RWPE1 (cell line): ENCODE data around the gene MOK.

Source experiments
- CTCF ChIA-PET: fragments of 350-600 bp; sonication (Branson Sonifier 250); formaldehyde crosslinking; extraction: SDS; loops from one replicate; lab custom pipeline; 2021; lab: Yijun Ruan, JAX
- POLR2A ChIA-PET: fragments of 400-600 bp; formaldehyde crosslinking; extraction: SDS; loops from one replicate; lab custom pipeline; 2020; ENCODE audit warnings: antibody characterized with exemption; ENCODE audit not compliant: low non-redundant PET; lab: Yijun Ruan, JAX
- DNase-seq: peaks from one replicate; pipeline ENCODE4 v3.0.0; 2012; ENCODE audit warnings: low spot score
- H3K27ac ChIP-seq: fragments of 450-650 bp; 2 replicates; pipeline ENCODE4 v1.5.1; 2017
- CTCF ChIP-seq: fragments of 450-650 bp; conservative IDR thresholded peaks from 2 replicates; pipeline ENCODE4 v1.5.1; 2017; ENCODE audit warnings: low read depth, mild to moderate bottlenecking

Gene MOK

GRCh38 chr14:102213470-102213869 is 91.5 kb downstream of the MOK start:
- H3K27ac ChIP-seq = peak overlapping the region; percentile 19
- ChIA-PET CTCF (interaction anchor here (0.6 kb wide), 2 partner anchors 102 to 1600 kb away, joined by 3 to 4 read pairs; no protein-coding TSS in a partner anchor), POLR2A (no interaction called here)
- no peak for TF ChIP-seq CTCF
- DNase-seq = no peak

GRCh38 chr14:102212845-102213244 is 92.1 kb downstream of the MOK start:
- ChIA-PET POLR2A (no interaction called here), CTCF (interaction anchor here (0.6 kb wide), 1 partner anchor 103 kb away, joined by 3 read pairs; no protein-coding TSS in a partner anchor)
- H3K27ac ChIP-seq = peak overlapping the region; percentile 13
- DNase-seq = no peak
- TF ChIP-seq CTCF = no peak

GRCh38 chr14:102212356-102212755 is 92.6 kb downstream of the MOK start:
- DNase-seq = no peak

DNA sequence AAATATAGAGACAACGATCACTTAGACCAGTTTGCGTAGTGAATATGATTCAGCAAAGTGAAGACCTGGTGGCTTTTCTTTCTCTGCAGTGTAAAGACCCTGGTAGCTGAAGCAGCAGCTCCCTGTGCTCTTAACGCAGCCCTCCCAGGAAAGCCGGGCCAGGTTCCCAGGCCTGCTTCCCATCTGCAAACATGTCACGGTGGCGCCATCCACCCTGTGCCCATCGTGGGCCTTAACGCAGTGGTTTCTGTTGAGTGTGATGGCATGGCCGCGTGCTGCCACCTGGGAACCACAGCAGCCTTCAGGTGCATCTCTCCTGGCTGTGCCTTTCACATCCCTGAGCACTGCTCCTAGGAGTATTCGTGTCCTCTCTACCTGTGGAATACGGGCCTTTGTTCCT is 93.7 kb downstream of the MOK start:
- TF ChIP-seq CTCF = no peak
- no peak overlapping the region for H3K27ac ChIP-seq
- POLR2A ChIA-PET = interaction anchor here (0.8 kb wide), 1 partner anchor 70 kb away, joined by 3 read pairs; no protein-coding TSS in a partner anchor
- no peak for DNase-seq
- CTCF ChIA-PET = no interaction called here

More at GRCh38 chr14:102212356-102212755, 92.6 kb downstream of the MOK start:
- peak overlapping the region; percentile 13 for H3K27ac ChIP-seq
- no peak for TF ChIP-seq CTCF
- CTCF ChIA-PET = no interaction called here
- POLR2A ChIA-PET = no interaction called here

- H3K27ac ChIP-seq = no peak overlapping the region
- ChIA-PET CTCF (no interaction called here), POLR2A (interaction anchor here (0.8 kb wide), 1 partner anchor 70 kb away, joined by 3 read pairs; no protein-coding TSS in a partner anchor)
- DNase-seq = no peak
- no peak for TF ChIP-seq CTCF
These were observed 94.4 kb downstream of the MOK start for GRCh38 chr14:102210421-102211042.

DNA sequence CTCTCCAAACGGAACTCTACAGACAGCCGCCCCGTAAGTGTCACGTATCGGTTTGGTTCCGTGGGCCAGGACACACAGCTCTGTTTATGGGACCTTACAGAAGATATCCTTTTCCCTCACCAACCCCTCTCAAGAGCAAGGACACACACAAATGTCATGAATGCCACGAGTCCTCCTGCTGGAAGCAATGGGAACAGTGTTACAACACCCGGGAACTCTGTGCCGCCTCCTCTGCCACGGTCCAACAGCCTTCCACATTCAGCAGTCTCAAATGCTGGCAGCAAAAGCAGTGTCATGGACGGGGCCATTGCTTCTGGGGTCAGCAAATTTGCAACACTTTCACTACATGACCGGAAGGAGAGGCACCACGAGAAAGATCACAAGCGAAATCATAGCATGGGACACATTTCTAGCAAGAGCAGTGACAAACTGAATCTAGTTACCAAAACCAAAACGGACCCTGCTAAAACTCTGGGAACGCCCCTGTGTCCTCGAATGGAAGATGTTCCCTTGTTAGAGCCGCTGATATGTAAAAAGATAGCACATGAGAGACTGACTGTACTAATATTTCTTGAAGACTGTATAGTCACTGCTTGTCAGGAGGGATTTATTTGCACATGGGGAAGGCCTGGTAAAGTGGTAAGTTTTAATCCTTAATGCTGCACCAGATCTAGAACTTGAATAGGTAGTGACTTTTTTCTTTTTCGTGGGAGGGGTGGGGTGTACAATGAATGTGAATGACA is 95.6 kb downstream of the MOK start:
- TF ChIP-seq CTCF = no peak
- H3K27ac ChIP-seq = peak overlapping the region; percentile 15; the same call in 1 of the 2 replicates
- ChIA-PET CTCF (interaction anchor here (0.6 to 0.8 kb wide), 3 partner anchors 15 to 89 kb away, joined by 3 read pairs; no protein-coding TSS in a partner anchor), POLR2A (no interaction called here)
- DNase-seq = peak; percentile 11
